AG09319 (cell line): Measurements from ENCODE around the gene IP6K2.
A peak's percentile ranks its signal among the peaks of the same experiment; 100 is the strongest.

Source experiments
- DNase-seq: peaks from one replicate; pipeline ENCODE4 v3.0.0-alpha.2; 2010; ENCODE audit warnings: low read depth; ENCODE audit errors: extremely low read depth
- TF ChIP-seq, protein P1 (sequence below): IDR thresholded peaks from 2 replicates; pipeline ENCODE4 v1.5.1; 2011; ENCODE audit warnings: low read depth, mild to moderate bottlenecking, inconsistent platforms, low read length, moderate library complexity

IP6K2 gene

DNA sequence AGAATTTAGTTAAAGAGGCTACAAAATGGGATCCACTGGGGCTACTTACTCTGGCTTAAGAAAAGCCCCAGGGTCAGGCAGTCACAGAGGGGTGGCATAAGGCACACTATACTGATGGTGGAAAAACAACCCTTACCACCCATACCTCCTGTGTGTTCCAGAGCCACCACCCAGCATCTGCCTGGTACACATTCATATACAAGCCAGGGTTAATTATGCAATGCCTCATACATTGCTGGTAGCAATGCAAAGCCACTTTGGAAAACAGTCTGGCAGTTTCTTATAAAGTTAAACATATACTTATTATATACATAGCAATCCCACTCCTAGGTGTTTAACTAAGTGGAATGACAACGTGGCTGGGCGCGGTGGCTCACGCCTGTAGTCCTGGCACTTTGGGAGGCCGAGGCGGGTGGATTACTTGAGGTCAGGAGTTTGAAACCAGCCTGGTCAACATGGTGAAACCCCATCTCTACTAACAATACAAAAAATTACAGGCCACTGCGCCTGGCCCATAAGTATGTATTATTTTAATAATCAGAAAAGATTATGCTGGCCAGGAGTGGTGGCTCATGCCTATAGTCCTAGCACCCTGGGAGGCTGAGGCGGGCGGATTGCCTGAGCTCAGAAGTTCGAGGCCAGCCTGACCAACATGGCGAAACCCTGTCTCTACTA, 16.2 kb downstream of the IP6K2 start:
- TF ChIP-seq, protein P1, sequence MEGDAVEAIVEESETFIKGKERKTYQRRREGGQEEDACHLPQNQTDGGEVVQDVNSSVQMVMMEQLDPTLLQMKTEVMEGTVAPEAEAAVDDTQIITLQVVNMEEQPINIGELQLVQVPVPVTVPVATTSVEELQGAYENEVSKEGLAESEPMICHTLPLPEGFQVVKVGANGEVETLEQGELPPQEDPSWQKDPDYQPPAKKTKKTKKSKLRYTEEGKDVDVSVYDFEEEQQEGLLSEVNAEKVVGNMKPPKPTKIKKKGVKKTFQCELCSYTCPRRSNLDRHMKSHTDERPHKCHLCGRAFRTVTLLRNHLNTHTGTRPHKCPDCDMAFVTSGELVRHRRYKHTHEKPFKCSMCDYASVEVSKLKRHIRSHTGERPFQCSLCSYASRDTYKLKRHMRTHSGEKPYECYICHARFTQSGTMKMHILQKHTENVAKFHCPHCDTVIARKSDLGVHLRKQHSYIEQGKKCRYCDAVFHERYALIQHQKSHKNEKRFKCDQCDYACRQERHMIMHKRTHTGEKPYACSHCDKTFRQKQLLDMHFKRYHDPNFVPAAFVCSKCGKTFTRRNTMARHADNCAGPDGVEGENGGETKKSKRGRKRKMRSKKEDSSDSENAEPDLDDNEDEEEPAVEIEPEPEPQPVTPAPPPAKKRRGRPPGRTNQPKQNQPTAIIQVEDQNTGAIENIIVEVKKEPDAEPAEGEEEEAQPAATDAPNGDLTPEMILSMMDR = no peak
- no peak for DNase-seq

DNA sequence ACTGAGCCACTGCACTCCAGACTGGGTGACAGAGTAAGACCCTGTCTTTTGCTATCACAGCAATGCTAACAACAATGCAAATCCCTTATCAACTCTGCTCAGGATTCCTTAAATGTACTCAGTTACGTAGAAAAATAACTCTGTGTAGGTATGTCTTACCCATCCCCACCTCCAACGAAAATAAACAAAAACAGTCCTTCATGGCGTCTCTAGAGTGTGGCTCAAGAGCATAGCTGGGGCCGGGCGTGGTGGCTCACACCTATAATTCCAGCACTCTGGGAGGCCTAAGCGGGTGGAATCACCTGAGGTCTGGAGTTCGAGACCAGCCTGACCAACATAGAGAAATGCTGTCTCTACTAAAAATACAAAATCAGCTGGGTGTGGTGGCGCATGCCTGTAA, 18.1 kb downstream of the IP6K2 start:
- TF ChIP-seq, protein P1 = no peak
- no peak for DNase-seq

DNA sequence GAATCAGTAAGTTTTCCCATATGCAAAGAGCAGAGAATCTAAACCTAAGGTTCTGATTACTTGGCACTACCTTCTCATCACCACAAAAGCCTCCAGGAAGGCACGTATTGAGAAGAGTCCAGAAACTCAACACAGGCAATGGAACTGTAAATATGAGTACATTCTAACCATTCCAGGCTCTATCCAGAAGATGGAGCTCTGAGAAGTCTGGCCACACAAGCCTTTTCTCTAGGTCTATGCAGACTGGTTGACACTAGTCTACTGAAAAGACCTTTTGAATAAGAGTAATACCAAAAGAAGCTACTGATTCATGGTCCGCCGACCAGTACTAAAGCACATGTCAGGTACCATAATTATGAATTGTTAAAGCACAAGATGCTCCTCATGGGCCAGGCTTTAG, 19.1 kb downstream of the IP6K2 start:
- no peak for DNase-seq
- TF ChIP-seq, protein P1 = no peak

DNA sequence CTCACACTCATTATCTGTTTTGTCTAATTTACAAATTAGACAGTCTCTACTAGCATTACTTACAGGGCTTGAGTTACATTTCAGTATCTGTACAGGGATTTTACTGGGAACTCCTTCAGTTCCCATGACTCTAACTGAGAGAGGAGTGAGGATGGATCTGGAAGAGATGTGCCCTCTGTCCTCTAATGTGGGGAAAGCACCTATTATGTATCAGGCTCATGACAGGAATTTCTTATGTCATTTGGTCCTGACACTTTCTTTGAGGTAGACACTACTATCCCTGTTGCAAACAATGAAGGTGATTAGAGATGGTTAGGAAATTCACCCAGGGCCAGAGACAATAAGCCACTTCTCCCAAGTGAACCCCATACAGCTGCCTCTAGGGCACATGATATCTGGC, 20.4 kb downstream of the IP6K2 start:
- no peak for DNase-seq
- TF ChIP-seq, protein P1 = no peak

DNA sequence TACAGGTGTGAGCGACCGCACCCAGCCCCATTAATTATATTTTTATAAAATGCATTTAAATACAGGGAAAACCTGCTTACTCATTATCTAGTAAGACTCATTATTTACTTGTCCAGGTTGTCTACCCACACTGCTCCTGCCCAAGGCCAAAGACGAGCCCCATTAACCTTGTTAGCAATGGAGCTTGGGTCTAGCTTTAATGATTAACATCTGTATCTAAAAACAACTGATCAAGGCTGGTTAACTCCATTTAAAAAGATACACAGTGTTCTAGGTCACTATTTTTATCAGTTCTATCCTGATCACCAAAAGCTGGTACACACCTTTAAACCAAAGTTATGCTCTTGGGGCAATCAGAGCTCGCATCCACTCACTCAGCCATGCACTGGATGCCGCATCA, 20.9 kb downstream of the IP6K2 start:
- DNase-seq = no peak
- TF ChIP-seq, protein P1 = no peak

DNA sequence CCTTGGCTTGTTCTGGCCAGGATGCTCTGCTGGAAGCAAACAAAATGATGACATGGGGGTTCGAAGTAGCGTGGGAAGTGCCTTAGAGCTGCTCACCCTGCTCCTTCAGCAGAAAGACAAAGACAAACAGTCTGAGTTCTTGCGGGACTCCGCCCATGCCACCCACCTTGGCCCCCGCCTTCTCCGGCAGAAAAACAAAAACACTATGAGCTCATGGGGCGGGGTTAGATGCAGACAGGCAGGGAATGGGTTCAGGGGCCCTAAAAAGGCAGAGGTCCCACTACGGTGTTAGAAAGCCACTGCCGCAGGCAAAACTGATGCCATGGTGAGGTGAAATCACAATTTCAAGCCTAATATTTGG, 21.6 kb downstream of the IP6K2 start:
- TF ChIP-seq, protein P1 = no peak
- DNase-seq = no peak

DNA sequence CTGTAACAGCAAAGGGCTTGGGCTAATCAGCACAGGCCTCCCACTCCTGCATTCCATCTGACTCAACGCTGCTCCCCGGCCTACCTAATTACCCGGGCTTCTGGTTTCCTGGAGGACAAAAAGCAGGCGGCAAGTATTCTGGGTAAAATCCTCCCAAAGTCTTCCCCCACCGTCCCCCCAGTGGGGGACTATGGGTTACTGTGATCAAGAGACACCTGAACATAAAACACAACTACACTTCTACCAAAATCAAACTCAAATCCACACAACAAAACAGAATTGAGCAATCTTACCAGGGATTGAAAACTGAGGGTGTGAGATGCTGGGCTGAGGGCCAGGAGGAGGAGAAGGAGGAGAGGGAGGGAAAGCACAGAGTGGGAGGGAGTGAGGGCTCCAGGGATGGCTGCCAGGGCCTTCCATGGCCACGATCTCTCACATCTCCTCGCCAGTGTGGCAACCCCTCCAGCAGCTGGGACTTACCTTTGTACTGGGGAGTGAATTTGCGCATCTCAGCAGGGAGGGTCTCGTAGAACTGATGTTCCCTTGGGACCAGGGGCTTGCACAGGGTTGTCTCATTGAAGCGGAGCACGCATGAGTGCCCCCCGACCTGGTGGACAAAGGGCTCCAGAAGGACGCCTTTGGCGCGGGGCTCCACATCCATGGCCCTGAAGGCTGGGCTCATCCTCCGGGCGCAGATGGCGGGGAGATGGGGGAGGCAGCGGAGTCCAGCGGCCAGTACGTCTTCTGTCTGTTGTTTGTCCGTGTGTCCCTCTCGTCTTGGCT, 22.2 kb downstream of the IP6K2 start:
- TF ChIP-seq, protein P1 = no peak
- peak; percentile 73 for DNase-seq
